Spleen (tissue), 7 donors: ENCODE data around the gene FAT2.

Experiments
- POLR2A ChIP-seq, 3 donors: fragments of 450-650 bp; IDR thresholded peaks; one replicate each; pipeline ENCODE4 v1.5.1; 2017; ENCODE audit warnings: antibody characterized with exemption in 3 of 3, mild to moderate bottlenecking in 1 of 3
- POLR2AphosphoS5 ChIP-seq, 3 donors: sonication (generic); formaldehyde crosslinking; IDR thresholded peaks; one replicate each; pipeline ENCODE4 v1.5.1; 2017; ENCODE audit warnings: antibody characterized with exemption in 3 of 3
- TF ChIP-seq, protein P1 (sequence below), 11 experiments: fragments of 200-600 bp in 7 of 11; fragments of 450-650 bp in 4 of 11; sonication (generic) in 4 of 11; IDR thresholded peaks in 8 of 11; conservative IDR thresholded peaks in 3 of 11; 1 replicate in 7 of 11; 2 replicates in 4 of 11; pipeline versions ENCODE4 v1.4.0 to v1.8.0; 2016 to 2021; ENCODE audit warnings: antibody characterized with exemption in 11 of 11, inconsistent platforms in 4 of 11, mild to moderate bottlenecking in 1 of 11
- donor health status: DM: no; HTN: no; CAD: no; lungs with moderate emphysema.
- donor health status: DM: no; HTN: no; CAD: no.
- donor health status: DM: no; HTN: no; CAD: no.

DNA sequence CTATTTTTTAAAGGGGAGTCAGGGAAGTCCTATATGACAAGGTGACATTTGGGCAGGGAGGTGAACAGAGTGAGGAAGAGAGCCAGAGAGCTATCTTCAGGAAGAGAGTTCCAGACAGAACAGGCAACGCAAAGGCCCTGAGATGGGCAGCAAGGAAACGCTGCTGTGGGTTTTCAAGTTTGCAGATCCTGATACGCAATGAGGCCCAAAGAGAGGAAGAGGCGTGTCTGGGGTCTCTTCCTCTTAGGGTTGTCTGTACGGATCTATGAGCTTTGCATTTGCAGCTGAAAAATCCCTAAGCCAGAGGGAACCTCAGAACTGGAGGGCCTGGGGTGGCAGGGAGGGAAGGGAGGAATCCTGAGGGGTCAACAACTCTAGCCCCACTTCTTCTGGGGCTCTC, 13.6 kb downstream of the FAT2 start:
- TF ChIP-seq POLR2A (IDR thresholded peaks at IDR 0.05) (no peak), POLR2AphosphoS5 (IDR thresholded peaks at IDR 0.05) (no peak)
- TF ChIP-seq, protein P1, sequence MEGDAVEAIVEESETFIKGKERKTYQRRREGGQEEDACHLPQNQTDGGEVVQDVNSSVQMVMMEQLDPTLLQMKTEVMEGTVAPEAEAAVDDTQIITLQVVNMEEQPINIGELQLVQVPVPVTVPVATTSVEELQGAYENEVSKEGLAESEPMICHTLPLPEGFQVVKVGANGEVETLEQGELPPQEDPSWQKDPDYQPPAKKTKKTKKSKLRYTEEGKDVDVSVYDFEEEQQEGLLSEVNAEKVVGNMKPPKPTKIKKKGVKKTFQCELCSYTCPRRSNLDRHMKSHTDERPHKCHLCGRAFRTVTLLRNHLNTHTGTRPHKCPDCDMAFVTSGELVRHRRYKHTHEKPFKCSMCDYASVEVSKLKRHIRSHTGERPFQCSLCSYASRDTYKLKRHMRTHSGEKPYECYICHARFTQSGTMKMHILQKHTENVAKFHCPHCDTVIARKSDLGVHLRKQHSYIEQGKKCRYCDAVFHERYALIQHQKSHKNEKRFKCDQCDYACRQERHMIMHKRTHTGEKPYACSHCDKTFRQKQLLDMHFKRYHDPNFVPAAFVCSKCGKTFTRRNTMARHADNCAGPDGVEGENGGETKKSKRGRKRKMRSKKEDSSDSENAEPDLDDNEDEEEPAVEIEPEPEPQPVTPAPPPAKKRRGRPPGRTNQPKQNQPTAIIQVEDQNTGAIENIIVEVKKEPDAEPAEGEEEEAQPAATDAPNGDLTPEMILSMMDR (IDR thresholded peaks at IDR 0.05 in 8 of 11, conservative IDR thresholded peaks at IDR 0.05 in 3 of 11): no peak
